Stimulated activated CD4-positive, alpha-beta T cell treated with anti-CD3 and anti-CD28 coated beads, TNF-alpha, amount 100 ng/mL, for 4 hours (primary cell): ENCODE results near the gene PXDC1.
"Not testable (repeated sequence)": the region's sequence is repeated elsewhere in the genome, so short reads cannot be mapped to it uniquely, and the experiment has no call there.

ENCODE experiments used
- DNase-seq, 3 experiments: peaks; one replicate each; pipeline ENCODE4 v3.0.0-alpha.2; 2020; ENCODE audit warnings: low read depth in 3 of 3

PXDC1 gene

DNA sequence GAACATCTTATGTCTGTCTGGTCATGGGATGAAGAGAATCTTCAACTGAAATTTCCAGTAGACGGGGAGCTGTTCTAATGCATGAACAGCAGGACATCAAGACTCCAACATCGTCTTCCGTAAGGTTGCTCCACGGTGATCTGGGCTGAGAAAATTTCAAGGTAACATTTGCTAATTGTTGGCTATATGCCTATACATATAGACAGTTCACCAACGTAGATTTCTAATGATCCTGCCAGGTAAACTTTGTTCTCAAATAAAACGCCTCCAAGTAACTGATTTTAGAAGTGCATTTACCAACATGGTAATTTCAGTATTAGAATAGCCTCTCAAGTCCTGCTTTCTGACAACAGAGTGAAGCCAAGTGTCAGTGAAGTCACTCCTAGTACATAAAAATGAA is 11.3 kb upstream of the PXDC1 start:
- DNase-seq, result no peak

DNA sequence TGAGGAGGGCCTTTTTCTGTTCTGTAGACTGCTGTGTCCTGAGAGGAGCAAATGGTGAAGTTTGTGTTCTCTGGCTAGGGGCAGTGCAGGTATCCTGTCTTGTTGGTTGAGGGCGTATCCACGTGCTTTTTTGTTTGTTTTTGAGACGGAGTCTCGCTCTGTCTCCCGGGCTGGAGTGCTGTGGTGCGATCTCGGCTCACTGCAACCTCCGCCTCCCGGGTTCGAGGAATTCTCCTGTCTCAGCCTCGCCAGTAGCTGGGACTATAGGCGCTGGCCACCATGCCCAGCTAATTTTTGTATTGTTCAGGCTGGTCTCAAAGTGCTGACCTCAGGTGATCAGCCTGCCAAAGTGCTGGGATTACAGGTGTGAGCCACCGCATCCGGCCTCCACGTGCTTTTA is 10.8 kb upstream of the PXDC1 start:
- no peak for DNase-seq

DNA sequence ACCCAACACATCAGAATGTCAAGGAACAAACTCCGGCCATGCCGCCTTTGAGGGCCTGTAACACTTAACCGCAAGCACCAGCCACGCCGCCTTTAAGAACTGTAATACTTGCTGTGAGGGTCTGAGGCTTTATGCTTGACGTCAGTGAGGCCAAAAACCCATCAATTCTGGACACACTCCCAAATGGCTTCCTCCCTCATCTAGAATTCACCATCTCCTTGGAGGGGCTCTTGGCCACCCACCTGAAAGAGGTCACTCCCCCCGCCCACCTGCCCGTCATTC is 10.4 kb upstream of the PXDC1 start:
- DNase-seq, result no peak

DNA sequence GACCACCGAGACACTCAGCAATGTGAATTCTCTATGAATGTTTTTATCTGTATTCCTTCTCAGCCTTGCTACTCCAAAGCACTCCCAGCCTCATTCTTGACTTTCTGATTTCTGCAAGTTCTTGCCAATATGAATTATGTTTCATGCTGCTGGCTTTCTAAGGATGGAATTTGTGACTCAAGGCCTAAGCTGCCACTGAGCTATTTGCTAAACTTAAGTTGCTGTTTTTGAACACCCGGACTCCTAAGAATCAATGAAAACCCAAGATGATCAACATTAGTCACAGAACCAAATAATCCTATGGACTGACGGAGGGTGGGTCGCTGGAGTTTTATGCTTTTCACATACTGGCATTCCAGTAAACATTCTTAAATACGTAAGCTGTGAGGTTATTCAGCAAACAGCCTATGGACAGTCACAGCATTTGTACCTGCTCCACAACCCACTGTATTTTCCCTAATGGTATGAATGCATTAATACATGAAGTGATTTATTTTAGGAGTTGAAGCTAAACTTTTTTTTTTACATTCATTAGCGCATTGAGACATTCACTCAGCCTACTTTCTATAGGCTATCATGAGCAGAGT is 8.2 kb upstream of the PXDC1 start:
- DNase-seq, result no peak

DNA sequence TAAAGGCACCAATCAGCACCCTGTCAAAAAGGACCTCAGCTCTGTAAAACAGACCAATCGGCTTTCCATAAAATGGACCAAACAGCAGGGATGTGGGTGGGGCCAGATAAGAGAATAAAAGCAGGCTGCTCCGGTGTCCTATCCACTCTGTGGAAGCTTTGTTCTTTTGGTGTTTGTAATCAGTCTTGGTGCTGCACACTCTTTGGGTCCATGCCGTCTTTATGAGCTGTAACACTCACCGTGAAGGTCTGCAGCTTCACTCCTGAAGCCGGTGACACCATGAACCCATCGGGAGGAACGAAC is 7.3 kb upstream of the PXDC1 start:
- DNase-seq, result no peak

DNA sequence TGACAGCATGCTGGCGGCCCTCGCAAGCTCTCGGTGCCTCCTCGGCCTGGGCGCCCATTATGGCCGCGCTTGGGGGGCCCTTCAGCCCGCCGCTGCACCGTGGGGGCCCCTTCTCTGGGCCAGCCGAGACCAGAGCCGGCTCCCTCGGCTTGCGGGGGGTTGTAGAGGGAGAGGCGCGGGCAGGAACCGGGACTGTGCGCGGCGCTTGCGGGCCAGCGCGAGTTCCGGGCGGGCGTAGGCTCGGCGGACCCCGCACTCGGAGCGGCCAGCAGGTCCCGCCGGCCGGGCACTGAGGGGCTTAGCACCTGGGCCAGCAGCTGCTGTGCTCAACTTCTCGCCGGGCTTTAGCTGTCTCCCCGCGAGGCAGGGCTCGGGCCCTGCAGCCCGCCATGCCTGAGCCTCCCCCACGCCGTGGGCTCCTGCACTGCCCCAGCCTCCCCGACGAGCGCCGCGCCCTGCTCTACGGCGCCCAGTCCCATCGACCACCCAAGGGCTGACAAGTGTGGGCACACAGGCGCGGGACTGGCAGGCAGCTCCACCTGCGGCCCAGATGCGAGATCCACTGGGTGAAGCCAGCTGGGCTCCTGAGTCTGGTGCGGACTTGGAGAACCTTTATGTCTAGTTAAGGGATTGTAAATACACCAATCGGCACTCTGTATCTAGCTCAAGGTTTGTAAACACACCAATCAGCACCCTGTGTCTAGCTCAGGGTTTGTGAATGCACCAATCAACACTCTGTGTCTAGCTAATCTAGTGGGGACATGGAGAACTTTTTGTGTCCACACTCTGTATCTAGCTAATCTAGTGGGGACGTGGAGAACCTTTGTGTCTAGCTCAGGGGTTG is 6.7 kb upstream of the PXDC1 start:
- DNase-seq, result not testable (repeated sequence)

DNA sequence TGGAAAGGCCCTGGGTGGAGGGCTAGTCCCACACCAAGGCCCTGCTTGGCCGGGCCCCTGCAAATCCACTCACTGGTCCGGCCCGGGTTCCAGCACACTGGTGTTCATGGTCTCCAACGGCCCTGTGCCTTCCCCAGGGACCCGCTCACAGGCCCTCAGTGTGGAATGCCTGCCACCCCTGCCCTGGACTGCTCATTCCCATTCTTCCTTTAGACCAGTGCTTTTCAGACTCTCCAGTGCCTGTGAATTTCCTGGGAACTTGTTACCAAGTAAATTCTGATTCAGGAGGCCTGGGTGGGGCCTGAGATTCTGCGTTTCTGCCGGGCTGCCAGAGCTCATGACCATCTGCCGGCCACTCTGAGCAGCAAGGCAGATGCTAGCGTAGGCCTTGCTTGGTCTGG is 5.7 kb upstream of the PXDC1 start:
- no peak for DNase-seq

DNA sequence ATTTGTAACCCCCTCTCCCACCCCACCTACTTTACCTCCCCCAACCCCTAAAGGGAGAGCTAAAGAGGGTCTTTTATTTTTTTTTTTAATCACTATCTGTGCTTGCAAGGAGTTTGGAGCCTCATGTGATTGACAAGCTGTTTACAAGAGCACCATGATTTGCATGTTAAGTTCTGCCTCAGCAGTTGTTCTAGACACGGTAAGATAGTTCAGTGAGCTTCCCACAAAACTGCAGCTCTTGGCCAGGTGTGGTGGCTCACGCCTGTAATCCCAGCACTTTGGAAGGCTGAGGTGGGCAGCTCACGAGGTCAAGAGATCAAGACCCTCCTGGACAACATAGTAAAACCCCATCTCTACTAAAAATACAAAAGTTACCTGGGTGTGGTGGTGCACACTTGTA is 5.0 kb upstream of the PXDC1 start:
- DNase-seq, result no peak

DNA sequence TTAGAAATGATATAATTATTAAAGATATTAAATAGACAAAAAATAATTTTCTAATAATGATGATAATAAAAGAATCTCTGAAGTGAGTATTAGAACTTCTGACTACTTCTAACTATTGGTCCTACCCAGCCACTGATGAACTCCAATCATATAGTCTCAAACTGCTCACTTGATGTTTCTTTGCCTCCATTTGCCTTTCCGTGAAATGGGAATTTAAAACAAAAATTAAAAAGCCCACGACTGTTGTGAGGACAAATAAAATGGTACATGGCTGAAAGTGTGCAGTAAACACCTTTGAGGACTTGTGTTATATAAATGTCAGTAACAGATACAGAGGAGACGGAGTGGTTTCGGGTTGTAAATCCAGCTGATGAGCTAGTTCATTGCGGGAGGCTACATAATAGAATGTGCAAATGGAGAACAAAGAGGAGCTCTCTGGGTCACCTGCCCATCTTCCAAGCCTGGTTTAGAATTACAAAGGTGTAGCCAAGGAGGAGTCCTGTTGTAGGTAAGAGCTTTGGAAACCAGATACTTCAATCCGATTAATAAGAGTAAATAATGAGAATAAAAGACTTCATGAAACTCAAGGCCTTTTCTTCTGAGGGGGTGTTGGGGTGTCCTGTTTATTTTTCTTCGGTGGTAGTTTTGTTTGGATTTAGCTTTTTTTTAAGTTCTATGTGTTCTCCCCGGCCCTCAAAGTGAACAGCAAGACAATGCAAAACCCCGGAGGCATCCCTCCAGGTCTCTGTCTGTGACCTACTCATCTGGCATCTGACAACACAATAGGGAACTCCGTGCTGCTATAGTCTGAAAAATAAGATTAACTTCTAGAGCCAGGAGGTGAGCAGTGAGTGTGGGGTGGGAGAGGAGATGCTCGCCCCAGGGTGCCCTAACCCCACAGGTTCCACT is 4.4 kb upstream of the PXDC1 start:
- no peak for DNase-seq

DNA sequence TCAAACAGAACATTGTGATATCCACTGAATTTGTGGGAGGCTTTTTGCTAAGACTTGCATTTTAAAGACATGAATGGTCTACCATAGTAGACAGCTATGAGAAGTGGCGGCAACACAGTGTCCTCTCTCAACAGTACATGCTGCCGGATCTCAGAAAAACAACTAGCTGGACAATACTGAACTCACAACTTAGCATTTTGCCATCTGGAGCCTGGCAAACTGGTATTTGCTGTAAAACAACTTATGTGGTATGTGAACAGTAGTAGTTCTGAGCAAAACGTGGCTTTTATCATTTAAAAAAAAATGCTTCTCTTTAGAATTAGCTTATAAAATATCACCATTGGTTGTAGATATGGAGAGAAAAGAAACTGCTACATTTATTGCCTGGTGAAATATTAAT is 3.3 kb upstream of the PXDC1 start:
- DNase-seq, result no peak

DNA sequence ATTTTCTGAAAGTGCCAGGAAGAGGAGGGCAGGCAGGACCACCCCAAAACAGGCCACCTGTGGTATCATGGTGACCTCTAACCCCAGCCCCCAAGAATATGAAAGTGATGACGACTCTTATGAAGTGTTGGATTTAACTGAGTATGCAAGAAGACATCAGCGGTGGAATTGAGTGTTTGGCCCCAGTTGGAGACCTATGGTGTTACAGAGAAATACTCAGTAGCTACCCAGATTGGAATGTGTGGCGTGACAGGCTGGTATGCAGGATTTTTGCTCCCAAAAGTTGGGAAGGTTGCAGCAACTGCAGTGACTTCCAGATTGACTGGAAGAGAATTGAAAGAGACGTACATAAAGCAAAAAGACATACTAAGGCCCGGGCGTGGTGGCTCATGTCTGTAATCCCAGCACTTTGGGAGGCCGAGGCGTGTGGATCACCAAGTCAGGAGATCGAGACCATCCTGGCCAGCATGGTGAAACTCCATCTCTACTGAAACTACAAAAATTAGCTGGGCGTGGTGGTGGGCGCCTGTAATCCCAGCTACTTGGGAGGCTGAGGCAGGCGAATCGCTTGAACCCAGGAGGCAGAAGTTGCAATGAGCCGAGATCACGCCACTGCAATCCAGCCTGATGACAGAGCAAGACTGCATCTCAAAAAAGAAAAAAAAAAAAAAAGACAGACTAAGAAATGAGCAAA is 2.7 kb upstream of the PXDC1 start:
- not testable (repeated sequence) for DNase-seq

DNA sequence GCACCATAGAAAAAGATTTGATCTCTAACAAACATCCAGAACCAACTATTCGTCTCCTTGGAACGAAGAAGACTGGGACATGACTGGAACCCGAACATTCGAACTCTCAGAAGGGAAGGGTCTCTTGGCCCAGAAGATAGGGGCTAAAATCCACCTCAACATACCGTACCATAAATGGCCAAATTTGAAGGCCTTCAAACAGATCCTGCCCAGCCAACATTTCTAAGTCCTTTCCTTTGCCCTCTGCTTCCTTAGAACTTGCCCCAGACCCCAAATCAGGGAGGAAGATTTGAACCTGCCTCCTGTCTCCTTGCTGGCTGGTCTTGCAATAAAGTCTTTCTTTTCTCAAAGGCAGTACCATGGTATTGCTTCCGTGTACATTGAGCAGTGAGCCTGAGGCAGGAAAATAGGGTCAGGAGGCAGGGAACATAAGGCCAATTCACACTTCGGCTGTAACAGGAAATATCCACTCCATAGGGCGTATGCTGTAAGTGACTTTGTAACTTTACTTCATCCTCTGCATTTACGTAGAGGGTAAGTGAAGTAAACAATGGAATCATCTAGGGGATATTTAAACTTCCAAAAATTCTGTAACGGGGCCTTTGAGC is 1.8 kb upstream of the PXDC1 start:
- no peak for DNase-seq

DNA sequence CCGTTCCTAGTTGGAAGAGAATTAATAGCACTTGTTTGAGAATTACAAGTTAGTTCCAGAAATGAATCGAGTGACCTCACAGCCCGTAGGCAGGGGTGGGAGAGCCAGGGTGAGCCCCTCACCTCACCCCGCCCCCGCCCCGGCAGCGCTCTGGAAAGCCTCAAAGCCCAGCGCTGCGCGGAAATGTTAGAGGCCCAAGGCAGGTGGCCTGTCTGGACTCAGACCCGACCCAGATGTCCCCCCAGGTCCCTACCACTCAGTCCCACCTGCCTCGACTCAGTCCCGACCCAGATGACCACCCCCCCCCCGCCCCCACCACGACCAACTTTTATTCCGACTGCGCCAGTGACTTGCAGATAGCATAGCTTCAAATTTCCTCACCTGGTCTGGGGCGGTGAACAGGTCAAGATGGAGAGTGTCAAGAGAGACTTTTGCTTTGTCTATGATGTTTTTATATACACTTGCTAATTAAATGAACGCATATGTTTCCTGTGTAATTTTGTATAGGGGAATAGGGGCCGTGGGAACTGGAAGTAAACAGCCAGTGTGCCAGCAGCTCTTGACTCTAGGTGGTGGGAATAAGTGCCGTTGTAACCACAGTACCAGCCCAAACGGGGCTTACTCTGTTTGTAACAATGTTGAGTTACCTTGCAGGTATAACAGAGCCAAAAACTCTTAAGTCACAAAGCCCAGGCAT is 1.2 kb upstream of the PXDC1 start:
- no peak for DNase-seq

DNA sequence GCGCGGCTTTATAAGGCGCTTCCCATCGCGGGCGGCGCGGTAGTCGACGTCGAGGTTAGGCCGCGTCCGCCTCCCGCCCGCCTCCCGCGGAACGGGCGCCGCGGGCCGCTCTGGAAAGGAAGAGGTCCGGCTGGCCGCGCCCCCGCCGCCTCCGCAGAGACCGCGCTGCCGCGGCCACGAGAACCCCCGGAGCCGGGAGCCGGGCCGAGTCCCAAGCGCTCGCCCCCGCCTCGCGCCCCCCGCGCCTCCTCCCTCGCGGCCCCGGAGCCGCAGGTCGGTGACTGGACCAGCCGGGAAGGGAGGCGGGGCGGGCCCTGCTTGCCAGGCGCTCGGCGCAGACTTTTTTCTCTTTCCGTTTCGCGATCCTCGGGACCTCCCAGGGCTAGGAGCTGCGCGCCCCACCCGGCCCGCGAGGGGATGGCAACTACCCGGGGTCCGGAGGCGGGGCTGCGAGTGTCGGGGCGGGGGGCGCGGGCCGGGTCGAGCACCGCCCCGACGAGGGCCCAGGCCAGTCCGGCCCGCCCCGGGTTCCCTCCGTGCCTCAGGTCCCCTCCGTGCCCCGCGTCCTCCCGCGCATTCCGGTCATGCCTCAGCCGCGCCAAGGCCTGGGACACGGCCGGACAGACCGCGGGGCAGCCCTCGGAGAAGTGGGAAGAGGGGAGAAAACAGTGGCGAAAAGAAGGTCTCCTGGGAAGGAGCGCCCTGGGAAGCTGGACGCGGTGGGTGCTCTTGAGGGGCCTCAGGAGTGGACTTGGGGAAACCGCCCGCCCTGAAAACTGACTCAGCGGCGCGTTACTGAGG is 417 bp upstream of the PXDC1 start:
- DNase-seq, result peak; percentile 33 to 50 (median 42)

DNA sequence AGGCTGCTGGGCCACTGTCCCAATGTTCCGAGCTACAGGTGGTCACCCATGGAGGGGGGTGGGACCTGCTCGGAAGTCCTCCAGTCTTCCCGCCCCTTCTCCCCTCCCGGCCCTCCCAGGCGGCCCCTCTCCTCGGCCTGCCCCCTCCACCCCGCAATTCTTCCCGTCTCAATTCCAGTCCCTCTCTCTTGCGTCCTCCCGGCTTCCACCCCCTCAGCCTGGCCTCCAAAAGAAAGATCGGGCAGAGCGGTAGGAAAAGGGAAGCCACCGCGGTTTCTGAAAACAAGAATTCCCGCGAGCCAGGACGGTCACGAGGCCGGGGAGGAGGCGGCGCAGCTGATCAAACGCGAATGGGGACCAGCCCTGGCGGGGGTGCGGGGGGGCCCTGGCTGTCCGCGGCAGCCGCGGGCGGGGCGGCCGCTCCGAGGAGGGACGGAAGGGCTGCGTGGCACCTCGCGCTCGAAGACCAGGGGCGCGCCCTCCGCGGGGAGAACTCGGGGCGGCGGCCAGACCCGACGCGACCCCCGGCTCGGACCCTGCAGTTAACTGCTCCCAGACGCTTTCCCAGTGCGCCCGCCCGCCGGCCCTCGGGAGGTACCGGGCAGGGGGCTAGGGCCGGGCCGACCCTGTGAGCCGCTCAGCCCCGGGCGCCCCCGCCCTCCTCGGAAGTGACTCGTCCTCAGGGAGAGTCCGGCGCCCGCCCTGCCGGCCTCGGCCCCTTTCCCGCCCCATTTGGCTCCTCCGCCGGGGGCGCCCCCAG is 1.0 kb downstream of the PXDC1 start:
- no peak for DNase-seq

DNA sequence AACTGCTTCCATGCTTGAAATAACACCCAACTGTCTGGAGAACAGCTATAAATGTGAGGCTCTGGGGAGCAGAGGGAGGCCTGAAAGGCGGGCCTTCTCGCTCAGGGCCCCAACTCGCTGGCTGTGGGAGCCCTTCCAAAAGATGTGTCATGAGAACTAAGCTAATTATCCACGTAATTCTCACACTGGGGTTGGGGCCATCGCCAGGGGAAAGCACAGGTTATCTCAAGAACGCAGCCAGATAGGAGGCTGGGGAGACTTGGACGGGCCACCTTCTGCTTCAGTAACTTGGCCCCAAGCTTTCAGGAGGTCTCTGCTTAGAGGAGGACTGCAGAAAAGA is 1.6 kb downstream of the PXDC1 start:
- DNase-seq, result no peak

DNA sequence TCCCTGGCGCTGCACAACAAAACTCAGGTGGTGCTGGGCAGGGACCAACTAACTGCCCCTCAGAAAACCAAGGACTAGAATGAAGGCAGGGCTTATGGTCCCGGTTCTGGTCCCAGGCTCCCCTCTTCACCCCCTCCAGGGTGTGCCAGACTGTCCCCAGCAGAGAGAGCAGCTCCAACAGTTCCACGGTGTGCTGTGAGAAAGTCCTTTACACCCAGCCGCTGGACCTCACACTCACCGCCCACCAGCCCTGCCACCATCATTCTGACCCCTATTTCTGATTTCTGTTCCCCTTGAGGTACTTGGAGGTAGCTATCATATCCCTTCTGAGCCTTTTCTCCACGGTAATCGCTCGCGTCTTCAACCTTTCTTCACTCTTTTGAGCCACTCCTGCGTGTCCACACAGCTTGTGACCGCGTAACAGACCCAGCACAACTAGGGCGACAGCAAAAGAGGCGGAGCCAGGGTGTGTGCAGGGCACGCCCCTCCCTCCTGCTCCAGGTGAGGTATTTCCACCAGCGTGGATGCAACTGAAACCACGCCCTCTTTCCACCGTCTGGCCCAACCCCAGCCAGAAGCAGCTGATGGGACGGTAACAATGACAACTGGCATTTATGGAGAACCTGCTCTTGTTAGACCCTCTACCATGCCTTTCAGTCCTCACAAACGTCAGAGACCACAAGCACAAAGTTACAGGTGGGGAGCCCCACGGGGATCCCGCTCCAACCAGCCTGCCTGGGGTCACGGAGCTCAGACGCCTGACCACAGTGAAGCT is 2.3 kb downstream of the PXDC1 start:
- no peak for DNase-seq

DNA sequence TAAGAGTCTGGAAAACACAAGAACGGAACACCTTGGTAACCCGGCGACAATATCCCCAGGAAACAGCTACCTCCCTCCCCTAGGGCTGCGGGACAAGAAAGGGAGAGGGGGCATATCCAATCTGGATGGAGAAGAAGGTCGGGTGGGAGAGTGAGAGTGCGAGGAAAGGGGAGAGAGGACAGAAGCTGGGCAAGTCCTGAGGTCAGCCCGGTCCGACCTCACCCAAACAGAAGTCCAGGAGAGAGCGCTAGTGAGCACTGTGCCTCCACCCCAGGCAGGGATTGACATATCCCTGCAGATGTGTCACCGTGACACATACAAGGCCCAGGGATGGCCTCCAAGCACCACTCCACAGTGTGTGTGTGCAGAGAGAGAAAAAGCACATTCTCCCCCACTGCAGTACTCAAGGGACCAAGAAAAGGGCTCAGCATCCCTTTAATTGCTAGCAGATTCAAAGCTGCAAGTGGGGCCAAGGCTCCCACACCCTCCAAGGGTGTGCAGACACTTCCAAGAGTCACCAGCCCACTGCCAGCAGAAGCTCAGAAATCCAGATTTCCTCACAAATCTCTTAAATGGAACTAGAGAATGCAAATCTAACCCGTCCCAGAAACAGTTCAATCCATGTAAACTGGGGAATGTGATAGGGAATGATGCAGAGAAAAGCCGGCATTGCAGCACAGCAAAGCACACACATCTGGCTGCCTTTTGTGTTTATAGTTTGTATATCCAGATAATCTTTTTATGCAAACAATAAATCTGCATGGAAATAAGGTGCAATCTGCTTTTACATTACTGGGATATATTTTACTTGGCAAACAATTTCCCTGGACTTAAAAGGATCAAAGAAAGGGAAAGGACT is 3.1 kb downstream of the PXDC1 start:
- no peak for DNase-seq
